ENCODE results near the gene ALDOA.

- no peak for TF ChIP-seq CTCF (IDR thresholded peaks at IDR 0.05)
- TF ChIP-seq POLR2A (IDR thresholded peaks at IDR 0.05) = no peak
Measured at GRCh38 chr16:30026449-30026848, 39.1 kb upstream of the ALDOA start.

Data from uterus (tissue), 2 donors.